Parathyroid adenoma (tissue), 2 donors: ENCODE measurements around the gene RASA3.

Source experiments
- H2AFZ ChIP-seq: fragments of 300-600 bp; sonication (generic); one replicate; pipeline ENCODE4 v1.7.0; 2017; ENCODE audit warnings: antibody characterized with exemption, mild to moderate bottlenecking
- H3K27ac ChIP-seq: fragments of 300-600 bp; sonication (generic); one replicate; pipeline ENCODE4 v1.7.0; 2017
- H3K27me3 ChIP-seq: fragments of 300-600 bp; sonication (generic); one replicate; pipeline ENCODE4 v1.7.0; 2017; ENCODE audit warnings: low read length; ENCODE audit not compliant: control insufficient read depth, insufficient read depth
- H3K36me3 ChIP-seq: fragments of 300-600 bp; sonication (generic); one replicate; pipeline ENCODE4 v1.7.0; 2017; ENCODE audit warnings: low read length; ENCODE audit not compliant: control insufficient read depth, insufficient read depth
- H3K4me1 ChIP-seq: fragments of 300-600 bp; sonication (generic); one replicate; pipeline ENCODE4 v1.7.0; 2017; ENCODE audit warnings: control low read depth
- H3K4me2 ChIP-seq: fragments of 300-600 bp; sonication (generic); one replicate; pipeline ENCODE4 v1.7.0; 2017; ENCODE audit warnings: low read length
- H3K4me3 ChIP-seq: fragments of 300-600 bp; sonication (generic); one replicate; pipeline ENCODE4 v1.7.0; 2017; ENCODE audit warnings: low read depth, low read length
- H3K79me2 ChIP-seq: fragments of 300-600 bp; sonication (generic); one replicate; pipeline ENCODE4 v1.7.0; 2017; ENCODE audit warnings: control low read depth
- H3K9ac ChIP-seq: fragments of 300-600 bp; sonication (generic); one replicate; pipeline ENCODE4 v1.7.0; 2017; ENCODE audit warnings: mild to moderate bottlenecking
- H3K9me3 ChIP-seq: fragments of 300-600 bp; sonication (generic); one replicate; pipeline ENCODE4 v1.7.0; 2017; ENCODE audit warnings: low read length; ENCODE audit not compliant: control insufficient read depth
- TF ChIP-seq, protein P1 (sequence below): fragments of 300-600 bp; sonication (generic); IDR thresholded peaks from one replicate; pipeline ENCODE4 v1.7.0; 2017; ENCODE audit warnings: antibody characterized with exemption, mild to moderate bottlenecking
- donor health status: primary hyperparathyroidism.

Gene RASA3

DNA sequence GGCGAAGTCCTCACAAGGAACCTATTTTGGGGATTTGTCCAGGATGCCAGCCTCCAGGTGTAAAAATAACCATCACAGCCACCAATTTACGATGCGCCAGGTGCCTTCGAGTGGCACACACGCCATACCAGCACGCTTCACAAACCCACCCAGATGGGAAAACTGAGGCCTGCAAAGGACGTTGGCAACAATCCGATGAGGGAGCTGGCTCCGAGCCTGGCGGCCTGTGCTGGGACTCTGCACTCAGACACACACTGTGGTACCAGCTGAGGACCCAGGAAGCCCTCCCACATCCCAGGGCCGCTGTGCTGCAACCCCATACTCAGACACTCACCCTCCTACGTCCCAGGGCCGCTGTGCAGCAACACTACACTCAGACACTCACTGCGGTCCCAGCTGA, 93.5 kb downstream of the RASA3 start:
- no peaks in the 10 kb centered on the region for H3K9me3 ChIP-seq
- no peaks in the 10 kb centered on the region for H3K4me1 ChIP-seq
- TF ChIP-seq, protein P1, sequence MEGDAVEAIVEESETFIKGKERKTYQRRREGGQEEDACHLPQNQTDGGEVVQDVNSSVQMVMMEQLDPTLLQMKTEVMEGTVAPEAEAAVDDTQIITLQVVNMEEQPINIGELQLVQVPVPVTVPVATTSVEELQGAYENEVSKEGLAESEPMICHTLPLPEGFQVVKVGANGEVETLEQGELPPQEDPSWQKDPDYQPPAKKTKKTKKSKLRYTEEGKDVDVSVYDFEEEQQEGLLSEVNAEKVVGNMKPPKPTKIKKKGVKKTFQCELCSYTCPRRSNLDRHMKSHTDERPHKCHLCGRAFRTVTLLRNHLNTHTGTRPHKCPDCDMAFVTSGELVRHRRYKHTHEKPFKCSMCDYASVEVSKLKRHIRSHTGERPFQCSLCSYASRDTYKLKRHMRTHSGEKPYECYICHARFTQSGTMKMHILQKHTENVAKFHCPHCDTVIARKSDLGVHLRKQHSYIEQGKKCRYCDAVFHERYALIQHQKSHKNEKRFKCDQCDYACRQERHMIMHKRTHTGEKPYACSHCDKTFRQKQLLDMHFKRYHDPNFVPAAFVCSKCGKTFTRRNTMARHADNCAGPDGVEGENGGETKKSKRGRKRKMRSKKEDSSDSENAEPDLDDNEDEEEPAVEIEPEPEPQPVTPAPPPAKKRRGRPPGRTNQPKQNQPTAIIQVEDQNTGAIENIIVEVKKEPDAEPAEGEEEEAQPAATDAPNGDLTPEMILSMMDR = no peak
- no peaks in the 10 kb centered on the region for H3K79me2 ChIP-seq
- no peaks in the 10 kb centered on the region for H3K36me3 ChIP-seq
- H3K9ac ChIP-seq = no peak overlapping the region
- no peak overlapping the region for H3K4me3 ChIP-seq
- H3K27me3 ChIP-seq = no peaks in the 10 kb centered on the region
- H2AFZ ChIP-seq = no peak overlapping the region
- H3K27ac ChIP-seq = no peak overlapping the region
- no peak overlapping the region for H3K4me2 ChIP-seq

DNA sequence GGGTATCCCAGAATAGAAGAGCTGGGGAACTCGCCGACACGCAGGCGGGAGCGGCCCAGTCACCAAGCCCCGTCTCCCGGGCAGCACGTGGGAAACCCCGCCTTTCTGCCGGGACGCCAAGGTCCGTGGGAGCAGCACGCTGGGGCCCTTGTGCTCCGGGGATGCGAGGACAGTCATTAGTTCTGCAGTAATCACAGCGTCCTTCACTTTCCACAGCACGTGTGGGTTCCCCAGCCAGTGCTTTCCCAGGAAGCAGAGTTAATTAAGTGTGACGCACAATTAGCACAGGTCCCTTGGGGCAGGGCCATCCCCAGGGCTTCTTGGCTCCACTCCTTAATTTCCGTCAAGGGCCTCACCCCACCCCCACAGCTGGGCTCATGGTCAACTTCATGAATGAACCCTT, 94.2 kb downstream of the RASA3 start:
- Histone ChIP-seq H3K27me3 (no peaks in the 10 kb centered on the region), H3K79me2 (no peaks in the 10 kb centered on the region), H3K4me2 (no peak overlapping the region), H3K9me3 (no peaks in the 10 kb centered on the region), H3K36me3 (no peaks in the 10 kb centered on the region), H3K4me1 (no peaks in the 10 kb centered on the region), H3K4me3 (no peak overlapping the region), H2AFZ (no peak overlapping the region), H3K9ac (no peak overlapping the region), H3K27ac (no peak overlapping the region)
- TF ChIP-seq, protein P1 = no peak

DNA sequence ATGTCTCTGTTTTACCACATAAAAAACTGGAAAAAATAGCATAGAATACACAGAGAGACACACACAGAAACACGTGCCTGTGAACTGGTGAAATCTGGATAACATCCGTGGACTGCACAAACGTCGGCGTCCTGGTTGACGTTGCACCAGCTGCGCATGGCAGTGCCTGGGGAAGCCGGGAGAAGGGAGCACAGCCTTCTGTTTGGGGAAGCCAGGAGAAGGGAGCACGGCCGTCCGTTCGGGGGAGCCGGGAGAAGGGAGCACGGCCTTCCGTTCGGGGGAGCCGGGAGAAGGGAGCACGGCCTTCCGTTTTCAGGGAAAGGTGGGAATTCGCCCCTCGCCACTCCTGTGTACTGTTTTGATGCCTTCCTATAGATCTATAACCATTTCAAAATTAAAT, 94.7 kb downstream of the RASA3 start:
- no peaks in the 10 kb centered on the region for H3K79me2 ChIP-seq
- no peaks in the 10 kb centered on the region for H3K36me3 ChIP-seq
- no peak overlapping the region for H2AFZ ChIP-seq
- no peak overlapping the region for H3K9ac ChIP-seq
- H3K27ac ChIP-seq = no peak overlapping the region
- no peaks in the 10 kb centered on the region for H3K4me1 ChIP-seq
- H3K4me3 ChIP-seq = no peak overlapping the region
- TF ChIP-seq, protein P1 = no peak
- H3K9me3 ChIP-seq = no peaks in the 10 kb centered on the region
- no peaks in the 10 kb centered on the region for H3K27me3 ChIP-seq
- no peak overlapping the region for H3K4me2 ChIP-seq

DNA sequence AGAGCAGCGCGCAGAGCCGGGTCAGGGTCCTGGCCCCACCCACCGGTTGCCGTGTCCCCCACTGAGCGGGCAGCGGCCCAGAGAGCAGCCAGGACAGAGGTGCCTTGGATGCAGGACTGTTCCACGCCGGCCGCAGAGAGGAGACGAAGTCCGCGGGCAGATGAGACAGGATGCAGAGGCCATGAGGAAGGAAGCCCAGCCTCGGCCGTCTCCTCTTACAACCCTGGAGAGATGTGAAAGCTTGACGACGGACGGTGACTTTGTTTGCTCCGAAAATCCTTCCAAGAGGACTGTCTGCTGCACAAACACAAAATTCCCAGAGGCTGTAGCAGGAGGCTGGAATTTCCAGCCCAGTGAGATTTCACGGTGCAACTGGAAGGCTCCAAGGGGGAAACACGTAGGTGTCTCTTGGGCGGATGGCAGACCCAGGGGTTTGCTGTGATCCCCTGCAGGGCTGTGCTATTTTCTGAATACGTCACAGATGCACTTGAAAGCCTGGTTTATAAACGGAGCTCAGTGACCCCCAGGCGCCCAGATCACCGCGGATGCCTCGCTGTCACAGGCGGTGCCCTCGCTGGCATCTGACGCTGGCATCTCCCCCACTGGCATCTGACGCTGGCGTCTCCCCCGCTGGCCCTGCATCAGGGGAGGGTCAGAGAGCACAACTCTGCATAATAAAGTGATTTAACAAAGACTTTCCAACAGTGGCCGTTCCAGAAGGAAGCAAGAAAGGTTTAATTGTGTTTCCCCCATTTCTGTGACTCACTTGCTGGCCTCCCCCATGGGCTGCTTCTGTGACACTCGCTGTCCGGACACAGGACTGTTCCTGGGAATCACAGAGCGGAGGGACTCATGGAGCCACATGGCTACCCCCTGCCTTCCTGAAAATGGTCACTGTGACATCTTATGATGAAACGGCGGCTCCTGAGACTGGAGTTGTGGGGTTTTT, 96.6 kb downstream of the RASA3 start:
- no peak overlapping the region for H3K27ac ChIP-seq
- H3K4me3 ChIP-seq = no peak overlapping the region
- no peak overlapping the region for H3K9ac ChIP-seq
- no peaks in the 10 kb centered on the region for H3K9me3 ChIP-seq
- no peaks in the 10 kb centered on the region for H3K36me3 ChIP-seq
- no peaks in the 10 kb centered on the region for H3K79me2 ChIP-seq
- H2AFZ ChIP-seq = no peak overlapping the region
- no peaks in the 10 kb centered on the region for H3K27me3 ChIP-seq
- no peaks in the 10 kb centered on the region for H3K4me1 ChIP-seq
- H3K4me2 ChIP-seq = no peak overlapping the region
- TF ChIP-seq, protein P1 = no peak

DNA sequence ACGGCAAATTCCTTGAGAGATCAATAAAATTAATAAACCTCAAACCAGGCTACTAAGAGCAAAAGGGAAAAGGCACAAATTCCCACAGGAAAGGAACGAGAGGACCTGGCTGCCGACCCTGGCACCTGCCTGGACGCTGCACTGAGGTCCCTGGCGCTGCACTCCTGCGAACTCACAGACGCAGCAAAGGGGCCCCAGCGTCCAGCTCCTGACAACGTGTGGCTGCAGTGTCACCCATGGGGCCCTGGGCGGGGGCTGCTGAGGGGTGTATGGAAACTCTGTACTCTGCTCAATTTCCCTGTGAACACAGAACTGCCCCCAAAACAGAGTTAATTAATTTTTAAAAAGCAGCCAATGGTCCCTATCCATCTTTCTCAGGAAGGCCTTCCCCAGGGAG, 97.2 kb downstream of the RASA3 start:
- Histone ChIP-seq H3K27ac (no peak overlapping the region), H3K79me2 (no peaks in the 10 kb centered on the region), H3K4me2 (no peak overlapping the region), H3K36me3 (no peaks in the 10 kb centered on the region), H3K27me3 (no peaks in the 10 kb centered on the region), H3K9ac (no peak overlapping the region), H3K4me1 (no peaks in the 10 kb centered on the region), H3K4me3 (no peak overlapping the region), H2AFZ (no peak overlapping the region), H3K9me3 (no peaks in the 10 kb centered on the region)
- TF ChIP-seq, protein P1 = no peak
